SK-N-MC (cell line): ENCODE results near the gene TANGO2.

Source experiments
- EZH2 ChIP-seq: fragments of 200-600 bp; sonication (generic); IDR thresholded peaks from one replicate; pipeline ENCODE4 v1.6.1; 2017; ENCODE audit warnings: antibody characterized with exemption
- POLR2AphosphoS5 ChIP-seq: IDR thresholded peaks from 2 replicates; pipeline ENCODE4 v1.6.1; 2012; ENCODE audit warnings: mild to moderate bottlenecking, low read depth, low read length, borderline replicate concordance

GRCh38 chr22:20111045-20111688, 90.3 kb downstream of the TANGO2 start:
- peak; percentile 77 for TF ChIP-seq POLR2AphosphoS5
- TF ChIP-seq EZH2: no peak
